Head of caudate nucleus (tissue), 42 donors: ENCODE data around the gene FKBP1A.

Experiments used
- DNase-seq, 42 donors: peaks; one replicate each; pipeline versions ENCODE4 v3.0.0 to v3.0.0-alpha.2; 2020 to 2021; ENCODE audit warnings: mixed read lengths in 7 of 42
- intact Hi-C: fragments of 100-400 bp; cut with DNase I; formaldehyde crosslinking; loops from one replicate; pipeline ENCODE4 v1.15.0; 2022

Gene FKBP1A

DNA sequence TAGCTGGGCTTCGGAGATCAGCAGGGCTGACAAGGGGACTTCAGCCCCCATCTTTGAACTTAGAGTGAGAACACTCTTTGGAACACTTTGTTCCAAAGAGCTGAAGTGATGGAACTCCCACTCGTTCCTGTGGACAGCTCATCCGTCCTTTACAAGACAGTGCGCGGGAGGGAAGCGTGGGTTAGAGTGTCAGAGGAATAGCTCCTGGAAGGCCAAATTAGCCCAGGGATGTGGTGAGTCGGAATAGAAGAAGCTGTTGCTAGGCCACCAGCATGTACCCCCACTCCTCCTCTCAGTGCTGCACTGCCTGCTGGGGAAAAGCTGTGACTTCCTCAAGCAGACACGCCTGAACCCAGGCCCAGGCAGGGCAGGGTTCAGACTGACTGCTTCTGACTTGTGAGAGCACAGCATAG, 65.6 kb downstream of the FKBP1A start:
- DNase-seq, result peak; percentile 31 to 94 (median 75)
- intact Hi-C loops, result loop anchor here (5.0 kb wide), 2 partner anchors 45 to 65 kb away; partner anchors contain the start of gene FKBP1A

DNA sequence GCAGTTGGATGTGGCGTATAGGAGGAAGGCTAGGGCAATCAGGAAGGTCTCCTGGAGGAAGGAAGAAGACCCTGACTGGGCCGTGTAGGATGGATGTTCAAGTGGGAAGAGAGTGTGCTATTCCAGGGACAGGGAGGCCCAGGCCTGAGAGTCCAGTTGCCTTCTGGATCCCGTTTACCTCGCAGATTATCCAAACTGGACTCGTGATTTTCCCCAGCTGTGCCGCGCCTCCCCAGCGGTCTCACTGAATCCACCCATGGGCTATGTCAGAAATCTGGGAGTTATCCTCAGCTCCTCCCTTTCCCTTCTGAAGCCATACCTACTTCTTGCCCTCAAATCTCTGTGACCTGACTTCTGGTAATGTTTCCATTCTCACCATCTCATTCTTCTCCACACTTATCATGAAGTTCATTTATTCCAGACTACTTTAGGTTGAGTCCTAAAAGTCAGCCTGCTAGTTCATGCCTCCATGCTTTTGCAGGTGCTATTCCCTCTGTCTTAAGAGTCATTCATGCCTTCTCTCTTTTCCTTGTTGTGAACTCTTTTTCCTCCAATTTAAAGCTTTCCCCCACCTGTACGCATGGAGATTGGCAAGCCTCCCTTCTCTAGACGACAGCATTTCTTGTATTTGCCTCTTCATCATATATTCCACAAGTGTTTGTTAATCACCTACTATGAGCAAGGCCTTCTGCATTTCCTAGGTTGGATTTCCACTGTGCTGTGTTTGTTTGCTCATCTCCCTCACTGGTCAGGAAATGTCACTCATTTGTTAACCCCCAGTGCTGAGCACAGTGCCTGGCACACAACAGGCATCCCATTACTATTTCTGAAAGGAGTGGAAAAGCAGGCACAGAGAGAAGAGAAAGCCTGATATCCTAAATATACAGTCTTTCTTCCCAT, 66.6 kb downstream of the FKBP1A start:
- intact Hi-C loops, result loop anchor here (5.0 kb wide), 2 partner anchors 46 to 66 kb away; partner anchors contain the start of gene FKBP1A
- peak in 11 of 42 donors; percentile 1 to 49 (median 12) for DNase-seq

DNA sequence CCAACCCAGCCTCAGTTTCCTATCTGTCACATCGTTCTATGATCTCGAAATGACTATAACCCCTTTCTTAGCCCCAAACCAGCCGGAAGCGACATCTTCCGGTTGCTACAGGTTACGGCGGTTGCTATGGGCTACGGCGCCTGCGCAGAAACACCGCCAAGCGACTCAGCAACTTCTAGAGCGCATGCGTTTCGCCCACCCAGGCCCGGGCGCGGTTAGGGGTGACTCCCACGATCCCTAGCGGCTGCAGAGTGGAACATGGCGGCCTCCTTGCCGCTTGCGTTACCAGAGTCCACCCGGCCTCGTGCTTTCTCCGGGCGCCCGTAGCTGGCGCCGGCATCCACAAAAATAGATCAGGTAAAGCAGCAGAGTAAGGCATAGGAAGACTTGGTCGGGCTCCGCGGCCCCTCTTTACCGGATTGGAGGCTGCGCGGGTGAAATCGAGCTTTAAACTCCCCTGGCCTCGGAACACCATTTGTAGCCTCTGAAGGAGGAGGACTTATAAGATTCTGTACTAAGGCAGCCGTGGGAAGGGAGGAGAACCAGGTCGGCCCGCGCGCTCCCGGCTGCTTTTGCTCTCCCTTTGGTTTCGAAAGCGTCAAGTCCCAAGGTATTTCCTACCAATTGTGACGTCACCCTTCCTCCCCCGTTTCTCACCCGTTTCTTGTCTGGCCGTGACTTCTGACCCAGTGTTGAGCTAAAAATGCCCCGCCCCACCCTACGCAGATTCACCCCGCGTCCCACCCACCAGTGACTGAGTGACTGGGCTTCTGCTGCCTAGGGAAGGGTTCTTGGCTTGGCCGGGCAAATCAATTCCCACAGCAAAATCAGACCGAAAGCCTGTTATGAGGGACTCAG, 67.5 kb downstream of the FKBP1A start:
- intact Hi-C loops, result loop anchor here (5.0 kb wide), 2 partner anchors 47 to 67 kb away; partner anchors contain the start of gene FKBP1A
- peak; percentile 92 to 98 (median 96) for DNase-seq

GRCh38 chr20:1324598-1325172, 68.2 kb downstream of the FKBP1A start:
- peak in 22 of 42 donors; percentile 20 to 71 (median 46) for DNase-seq
- intact Hi-C loops, result loop anchor here (5.0 kb wide), 2 partner anchors 48 to 68 kb away; partner anchors contain the start of gene FKBP1A

DNA sequence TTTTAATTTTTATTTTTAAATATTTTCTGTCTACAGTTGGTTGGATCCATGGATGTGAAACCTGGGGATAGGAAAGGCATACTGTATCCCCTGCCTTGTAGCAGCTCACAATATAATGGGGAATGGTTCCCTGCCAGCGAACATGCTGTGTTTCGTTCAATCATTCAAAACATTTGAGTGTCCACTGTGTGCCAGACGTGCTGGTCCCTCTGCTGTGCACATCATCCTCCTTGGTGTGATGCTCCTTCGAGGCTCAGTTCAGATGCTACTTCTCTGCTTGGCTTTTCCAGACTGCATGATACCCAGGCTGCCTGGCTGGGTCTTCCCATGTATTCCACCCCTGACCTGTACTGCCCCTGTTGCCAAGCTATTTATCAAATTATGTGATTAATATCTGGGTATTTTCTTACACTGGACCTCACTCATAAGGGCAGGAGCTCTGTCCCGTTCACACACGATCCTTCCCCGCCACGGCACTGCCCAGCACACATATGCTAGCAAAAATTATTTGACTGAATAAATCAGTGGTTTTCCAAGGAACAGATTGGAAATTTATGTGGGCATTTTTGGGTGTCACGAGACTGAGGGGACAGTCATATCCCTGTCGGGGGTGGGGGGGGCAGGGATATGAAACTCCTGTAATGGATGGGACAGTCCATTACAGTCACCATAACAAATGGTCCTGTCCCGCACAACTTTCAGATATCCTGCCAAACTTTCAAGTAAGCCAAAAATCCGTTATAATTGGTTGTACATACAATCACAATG, 68.8 kb downstream of the FKBP1A start:
- DNase-seq, result peak in 11 of 42 donors; percentile 3 to 29 (median 11)
- intact Hi-C loops, result no loop called here

DNA sequence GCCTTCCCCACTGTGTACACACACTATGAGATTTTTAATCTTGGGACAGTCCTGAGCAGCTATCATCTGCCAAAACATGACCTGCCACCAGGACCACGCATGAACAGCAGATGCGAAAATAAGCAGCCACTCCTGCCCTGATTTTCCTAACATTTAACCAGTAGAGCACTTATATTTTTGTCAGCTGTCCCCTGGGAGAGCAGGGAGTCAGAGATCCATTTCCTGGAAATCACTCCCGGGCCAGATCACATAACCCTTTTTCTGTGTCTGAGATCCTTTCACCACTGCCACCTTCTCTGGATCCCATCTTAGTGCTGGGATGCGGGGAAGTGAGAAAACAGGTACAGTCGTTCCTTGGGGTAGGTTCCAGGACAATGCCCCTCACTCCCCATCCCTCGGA, 69.6 kb downstream of the FKBP1A start:
- intact Hi-C loops, result no loop called here
- DNase-seq, result peak in 6 of 42 donors; percentile 1 to 30 (median 12)

DNA sequence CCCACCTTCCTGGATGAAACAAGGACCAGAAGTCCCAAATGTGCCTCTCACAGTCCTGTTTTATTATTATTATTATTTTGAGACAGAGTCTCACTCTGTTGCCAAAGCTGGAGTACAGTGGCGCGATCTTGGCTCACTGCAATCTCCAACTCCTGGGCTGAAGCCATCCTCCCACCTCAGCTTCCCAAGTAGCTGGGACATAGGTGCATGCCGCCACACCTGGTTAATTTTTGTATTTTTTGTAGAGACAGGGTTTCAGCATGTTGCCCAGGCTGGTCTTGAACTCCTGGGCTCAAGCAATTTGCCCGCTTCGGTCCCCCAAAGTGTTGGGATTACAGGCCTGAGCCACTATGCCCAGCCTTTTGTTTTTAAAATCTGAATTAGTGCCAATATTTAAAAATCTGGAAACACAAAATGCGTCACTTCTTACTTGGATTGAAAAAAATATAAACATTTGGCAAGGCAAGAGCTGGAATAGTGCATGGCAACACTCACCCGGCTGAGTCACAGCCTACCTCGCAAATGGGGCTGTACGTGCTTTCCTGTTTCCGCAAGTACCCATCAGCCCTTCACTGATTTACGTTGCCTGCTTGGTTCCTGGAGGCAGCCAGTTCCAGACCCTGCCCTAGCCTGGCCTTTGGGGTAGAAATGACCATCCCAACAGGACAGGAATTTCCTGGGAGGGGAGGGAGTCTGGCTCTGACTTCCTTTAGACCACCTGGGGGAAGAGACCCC, 70.2 kb downstream of the FKBP1A start:
- DNase-seq, result peak in 5 of 42 donors; percentile 3 to 35 (median 9)
- intact Hi-C loops, result no loop called here

DNA sequence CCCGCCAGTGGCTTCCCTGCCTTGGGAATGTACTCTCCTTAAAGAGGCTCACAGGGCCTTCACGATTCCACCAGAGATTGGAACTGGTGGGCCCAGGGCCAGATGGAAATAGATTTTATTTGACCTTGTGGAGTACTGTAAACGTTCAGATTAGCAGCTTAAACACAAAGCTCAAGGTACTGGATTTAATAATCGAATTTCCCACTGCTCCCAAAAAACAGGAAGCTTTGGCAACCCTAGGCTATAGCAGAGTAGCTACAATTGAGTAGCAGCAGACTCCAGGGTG, 71.3 kb downstream of the FKBP1A start:
- intact Hi-C loops, result no loop called here

GRCh38 chr20:1320902-1321653, 71.8 kb downstream of the FKBP1A start:
- DNase-seq, result no peak
- intact Hi-C loops, result no loop called here

More for the DNA sequence above, 71.3 kb downstream of the FKBP1A start:
- no peak for DNase-seq

- no peak for DNase-seq
Measured at GRCh38 chr20:1320016-1320415, 72.8 kb downstream of the FKBP1A start.

DNA sequence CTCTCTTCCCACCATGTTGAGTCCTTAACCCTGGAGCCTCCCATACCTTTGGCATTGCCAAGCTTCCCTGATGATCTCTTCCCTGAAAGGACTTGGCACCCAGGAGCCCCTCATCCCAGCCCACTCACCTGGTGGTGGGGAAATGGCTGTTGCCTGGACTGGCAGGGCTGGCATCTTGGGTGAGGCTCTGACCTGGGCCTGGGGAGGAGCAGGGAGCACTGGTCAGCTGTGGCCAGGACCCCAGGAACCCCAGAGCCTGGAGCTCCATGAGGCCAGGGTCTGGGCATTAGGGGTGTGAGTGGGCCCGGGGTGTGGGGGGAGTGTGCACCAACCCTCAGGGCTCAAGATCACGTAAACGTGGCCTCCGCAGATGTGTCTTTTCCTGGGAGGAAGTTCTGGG, 73.4 kb downstream of the FKBP1A start:
- intact Hi-C loops, result loop anchor here (10.0 kb wide), 1 partner anchor 145 kb away; the partner anchor contains the start of gene NSFL1C
- no peak for DNase-seq

More at GRCh38 chr20:1320016-1320415, 72.8 kb downstream of the FKBP1A start:
- intact Hi-C loops, result no loop called here

- intact Hi-C loops, result loop anchor here (10.0 kb wide), 1 partner anchor 146 kb away; the partner anchor contains the start of gene NSFL1C
Measured at GRCh38 chr20:1319051-1319450, 73.8 kb downstream of the FKBP1A start.

More at GRCh38 chr20:1319051-1319450, 73.8 kb downstream of the FKBP1A start:
- no peak for DNase-seq
